Bronchial smooth muscle cell (primary cell): ENCODE data around the gene C22orf39. TPM values are rescaled to one million over a fixed set of nuclear protein-coding genes. Genes with fewer than 3 reads are reported as not detected.

Source experiments
- total RNA-seq: library from RNA; depleted of rRNA; stranded (reverse); fragments of >200 nt; gene quantifications from 2 replicates; pipeline ENCODE4 v1.2.1, GENCODE V29; 2014

Gene C22orf39, protein sequence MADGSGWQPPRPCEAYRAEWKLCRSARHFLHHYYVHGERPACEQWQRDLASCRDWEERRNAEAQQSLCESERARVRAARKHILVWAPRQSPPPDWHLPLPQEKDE
- total RNA-seq, result 17.3 and 26.3 TPM in 2 replicates

DNA sequence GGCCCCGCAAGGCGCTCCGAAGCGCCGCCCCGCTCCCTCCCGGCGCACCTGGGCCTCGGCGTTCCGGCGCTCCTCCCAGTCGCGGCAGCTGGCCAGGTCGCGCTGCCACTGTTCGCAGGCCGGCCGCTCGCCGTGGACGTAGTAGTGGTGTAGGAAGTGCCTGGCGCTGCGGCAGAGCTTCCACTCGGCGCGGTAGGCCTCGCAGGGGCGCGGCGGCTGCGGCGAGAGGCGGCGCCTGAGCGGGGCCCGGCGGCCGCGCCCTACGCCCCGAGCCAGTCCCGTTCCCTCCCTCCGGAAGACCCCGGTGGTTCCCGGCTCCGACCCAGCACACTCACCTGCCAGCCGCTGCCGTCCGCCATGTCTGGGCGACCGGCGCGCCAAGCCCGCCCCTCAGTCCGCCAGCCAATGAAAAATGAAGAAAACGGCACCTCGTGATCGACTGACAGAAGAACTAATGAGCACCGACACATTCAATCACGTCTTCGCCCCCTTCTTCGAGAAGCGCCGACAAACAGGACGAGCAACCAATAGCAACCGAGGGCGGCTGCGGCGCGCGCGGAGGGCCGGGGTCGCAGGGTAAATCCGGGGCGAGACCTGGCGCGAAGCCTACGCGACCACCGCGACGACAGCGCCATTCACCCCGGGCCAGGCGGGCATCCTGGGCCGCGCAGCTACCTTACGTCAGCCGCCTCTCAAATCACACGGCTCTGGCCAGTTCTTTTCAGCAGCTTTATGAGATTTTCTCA lies at the start of gene C22orf39:
Gene C22orf39 (minus strand): TSS at position 382 of the 746 bp plus-strand sequence. CDS start 23 bp downstream, at position 359.

DNA sequence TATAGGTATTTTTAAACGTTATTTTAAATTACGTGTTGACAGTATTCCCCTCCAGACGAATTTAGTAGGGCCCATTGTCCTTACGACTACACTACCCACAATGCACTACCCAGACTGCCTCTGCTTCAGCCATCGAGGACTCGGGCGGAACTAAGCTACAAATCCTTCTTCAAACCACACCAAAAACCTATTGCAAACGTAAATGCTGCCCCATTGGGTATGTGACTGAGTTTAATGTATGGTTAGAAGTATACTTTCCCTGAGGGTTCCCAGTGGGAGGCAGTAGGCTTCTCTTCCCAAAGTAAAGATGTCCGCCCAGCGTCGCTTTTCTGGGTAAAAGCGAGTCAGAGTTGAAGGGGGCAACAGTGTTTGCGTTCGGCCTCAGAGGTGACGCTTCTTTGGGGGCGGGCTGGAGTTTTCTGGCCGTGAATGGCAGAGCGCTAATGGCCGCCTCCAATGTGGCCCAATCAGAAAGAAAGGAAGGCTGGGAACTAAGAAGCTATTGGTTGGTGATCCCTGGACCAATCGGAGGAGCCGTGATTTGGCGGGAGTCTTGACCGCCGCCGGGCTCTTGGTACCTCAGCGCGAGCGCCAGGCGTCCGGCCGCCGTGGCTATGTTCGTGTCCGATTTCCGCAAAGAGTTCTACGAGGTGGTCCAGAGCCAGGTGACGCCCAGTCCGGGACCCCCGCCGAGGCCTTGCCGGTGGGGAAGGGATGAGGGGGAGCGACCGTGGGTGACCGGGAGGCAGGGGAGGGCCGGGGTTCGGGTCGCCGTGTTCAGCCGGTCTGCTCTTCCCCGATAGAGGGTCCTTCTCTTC lies 32.1 kb upstream of the C22orf39 start, which contains the start of gene CDC45:
Gene CDC45 (plus strand): TSS at position 566 of the 818 bp plus-strand sequence. CDS start 49 bp downstream, at position 615.

DNA sequence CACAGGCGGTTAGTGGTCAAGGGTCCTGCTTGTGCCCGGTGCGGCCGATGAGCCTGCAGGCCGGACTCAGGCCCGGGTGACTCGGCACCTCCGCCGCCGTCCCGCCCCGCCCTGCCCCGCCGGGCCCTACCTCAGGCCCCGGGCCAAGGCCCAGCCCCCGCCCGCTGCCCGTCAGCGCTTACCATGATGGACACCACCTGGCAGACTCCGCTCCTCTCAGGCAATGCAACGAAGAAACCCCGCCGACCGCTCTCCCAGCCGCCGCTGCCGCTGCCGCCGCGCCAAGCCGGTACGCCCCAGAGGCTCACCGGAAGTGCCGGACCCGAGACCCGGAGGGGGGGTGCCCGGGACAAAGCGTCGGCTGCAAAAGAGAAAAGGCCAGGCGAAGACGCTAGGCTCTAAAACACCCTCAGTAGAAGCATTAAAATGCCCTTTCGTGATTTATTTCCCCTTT lies 31.4 kb upstream of the C22orf39 start, which contains the start of gene UFD1:
Gene UFD1 (minus strand): TSS at position 293 of the 454 bp plus-strand sequence. CDS start 108 bp downstream, at position 185.

DNA sequence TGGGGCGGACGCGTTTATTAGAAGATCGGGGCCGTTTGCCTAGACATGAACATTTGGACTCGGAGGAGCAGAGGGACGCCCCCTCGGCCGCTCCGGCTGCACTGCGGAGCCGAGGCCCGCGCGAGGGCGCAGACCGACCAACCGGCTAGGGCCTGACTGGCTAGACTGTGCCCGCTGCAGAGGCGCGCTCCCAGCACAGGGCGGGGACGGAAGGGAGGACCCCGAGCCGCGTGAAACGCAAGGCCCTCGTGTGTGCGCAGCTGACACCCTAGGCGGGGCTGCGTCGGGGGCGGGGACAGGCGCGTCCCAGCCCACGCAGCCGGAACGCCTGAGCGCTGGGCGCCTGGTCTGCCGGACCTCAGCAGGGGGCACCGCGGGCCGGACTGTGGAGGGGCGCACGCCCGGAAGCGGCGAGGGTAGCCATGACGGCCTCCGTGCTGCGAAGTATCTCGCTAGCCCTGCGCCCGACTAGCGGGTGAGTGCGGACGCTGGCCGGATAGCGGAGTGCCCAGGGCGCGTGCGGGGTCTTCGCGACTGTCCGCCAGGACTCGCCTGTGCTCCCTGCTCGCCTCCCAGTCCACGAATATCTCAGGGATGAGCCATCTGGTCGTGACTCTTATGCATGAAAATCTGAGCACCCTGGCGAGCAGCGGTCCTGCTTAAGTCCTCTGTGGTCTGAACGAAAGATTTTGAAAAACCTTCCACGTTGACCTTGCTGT lies 15.2 kb downstream of the C22orf39 start, which contains the start of gene MRPL40:
Gene MRPL40 (plus strand): TSS at position 413 of the 719 bp plus-strand sequence. CDS start 10 bp downstream, at position 423.

DNA sequence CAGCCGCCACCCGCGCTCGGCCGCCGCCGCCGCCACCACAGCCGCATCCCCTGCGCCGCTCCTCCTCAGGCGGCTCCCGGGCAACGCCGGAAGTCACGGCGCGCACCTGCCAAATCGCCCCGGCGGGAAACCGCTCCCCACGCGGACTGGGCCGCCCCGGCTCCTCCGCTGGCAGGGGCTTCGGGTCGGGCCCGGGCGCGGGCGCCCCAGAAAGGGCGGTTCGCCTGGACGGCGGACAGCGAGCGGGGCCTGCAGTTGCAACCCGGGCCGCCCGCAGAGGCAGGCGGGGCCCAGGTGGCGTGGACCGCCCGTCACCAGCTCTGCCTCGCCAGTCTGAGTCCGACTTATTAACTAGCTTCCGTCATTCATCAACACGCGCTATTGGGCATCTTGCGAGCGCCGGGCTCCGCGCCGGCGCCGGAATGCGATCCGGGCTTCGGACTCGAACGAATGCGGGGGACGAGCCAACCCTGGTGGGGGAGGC lies 15.8 kb downstream of the C22orf39 start, which contains the start of gene HIRA:
Gene HIRA (minus strand): TSS at position 85 of the 484 bp plus-strand sequence. CDS start 257 bp downstream, outside the sequence.

Other genes with a start within 250 kb of the C22orf39 start
- 7.3 and 8.4 TPM in 2 replicates for gene CLTCL1, start 156.0 kb downstream of the C22orf39 start, total RNA-seq
- gene HIRA, start 16.0 kb downstream of the C22orf39 start, total RNA-seq, result 16.6 and 16.7 TPM in 2 replicates
- 35.8 and 48.9 TPM in 2 replicates for gene MRPL40, start 15.2 kb downstream of the C22orf39 start, total RNA-seq
- 48.2 and 48.3 TPM in 2 replicates for gene UFD1, start 31.5 kb upstream of the C22orf39 start, total RNA-seq
- 1.1 and 2.0 TPM in 2 replicates for gene CDC45, start 32.2 kb upstream of the C22orf39 start, total RNA-seq
- 0.43 and 0.63 TPM in 2 replicates for gene CLDN5, start 76.7 kb upstream of the C22orf39 start, total RNA-seq